ENCODE measurements around the gene CLDN14.

DNA sequence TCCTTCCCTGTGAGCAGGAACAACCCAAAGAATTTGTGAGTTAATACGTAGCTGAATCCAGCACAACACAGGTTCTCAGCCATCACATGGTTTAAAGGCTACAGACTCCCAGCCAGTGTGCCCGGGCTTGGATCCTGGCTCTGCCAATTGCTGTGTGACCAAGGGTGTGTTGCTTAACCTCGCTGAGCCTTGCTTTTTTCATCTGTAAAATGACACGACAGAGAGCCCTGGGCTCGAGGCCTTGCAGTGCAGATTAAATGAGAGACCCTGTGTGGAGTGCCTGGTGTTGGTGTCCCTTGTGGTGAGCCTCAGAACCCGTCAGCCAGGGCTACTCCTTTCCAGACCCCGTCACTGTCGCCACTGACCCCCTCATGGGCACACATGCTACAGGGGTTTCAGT, 55.3 kb downstream of the CLDN14 start:
- TF ChIP-seq POLR2A (IDR thresholded peaks at IDR 0.05; ENCODE audit: low read depth) (no peak), POLR2AphosphoS5 (IDR thresholded peaks at IDR 0.05) (no peak), EP300 (IDR thresholded peaks at IDR 0.05) (no peak)
- TF ChIP-seq, protein P1, sequence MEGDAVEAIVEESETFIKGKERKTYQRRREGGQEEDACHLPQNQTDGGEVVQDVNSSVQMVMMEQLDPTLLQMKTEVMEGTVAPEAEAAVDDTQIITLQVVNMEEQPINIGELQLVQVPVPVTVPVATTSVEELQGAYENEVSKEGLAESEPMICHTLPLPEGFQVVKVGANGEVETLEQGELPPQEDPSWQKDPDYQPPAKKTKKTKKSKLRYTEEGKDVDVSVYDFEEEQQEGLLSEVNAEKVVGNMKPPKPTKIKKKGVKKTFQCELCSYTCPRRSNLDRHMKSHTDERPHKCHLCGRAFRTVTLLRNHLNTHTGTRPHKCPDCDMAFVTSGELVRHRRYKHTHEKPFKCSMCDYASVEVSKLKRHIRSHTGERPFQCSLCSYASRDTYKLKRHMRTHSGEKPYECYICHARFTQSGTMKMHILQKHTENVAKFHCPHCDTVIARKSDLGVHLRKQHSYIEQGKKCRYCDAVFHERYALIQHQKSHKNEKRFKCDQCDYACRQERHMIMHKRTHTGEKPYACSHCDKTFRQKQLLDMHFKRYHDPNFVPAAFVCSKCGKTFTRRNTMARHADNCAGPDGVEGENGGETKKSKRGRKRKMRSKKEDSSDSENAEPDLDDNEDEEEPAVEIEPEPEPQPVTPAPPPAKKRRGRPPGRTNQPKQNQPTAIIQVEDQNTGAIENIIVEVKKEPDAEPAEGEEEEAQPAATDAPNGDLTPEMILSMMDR (IDR thresholded peaks at IDR 0.05): no peak

All from esophagus muscularis mucosa (tissue), 4 donors.